Tibial artery (tissue), 4 donors: ENCODE results near the gene IL17F.

Experiments
- DNase-seq, 2 donors: peaks; one replicate each; pipeline ENCODE4 v3.0.0-alpha.2; 2019
- H3K27ac ChIP-seq, 2 donors: fragments of 200-600 bp; sonication (generic) in 1 of 2; 1 replicate in 1 of 2; 2 replicates in 1 of 2; pipeline ENCODE4 v1.5.1; 2018 to 2019; ENCODE audit warnings: mild to moderate bottlenecking in 1 of 2
- H3K27me3 ChIP-seq, 2 donors: fragments of 200-600 bp; sonication (generic) in 1 of 2; one replicate each; pipeline versions ENCODE4 v1.5.1 to v1.6.0; 2016 to 2019
- H3K36me3 ChIP-seq, 3 donors: fragments of 200-600 bp; sonication (generic) in 2 of 3; one replicate each; pipeline ENCODE4 v1.5.1; 2016 to 2019; ENCODE audit warnings: mild to moderate bottlenecking in 2 of 3
- H3K4me1 ChIP-seq, 4 donors: fragments of 200-600 bp; sonication (generic) in 2 of 4; 1 replicate in 3 of 4; 2 replicates in 1 of 4; pipeline ENCODE4 v1.5.1; 2016 to 2019
- H3K4me3 ChIP-seq, 2 donors: fragments of 200-600 bp; sonication (generic) in 1 of 2; 1 replicate in 1 of 2; 2 replicates in 1 of 2; pipeline ENCODE4 v1.5.1; 2018 to 2019; ENCODE audit warnings: mild to moderate bottlenecking in 2 of 2
- H3K9me3 ChIP-seq, 3 donors: fragments of 200-600 bp; sonication (generic) in 1 of 3; one replicate each; pipeline ENCODE4 v1.5.1; 2016 to 2019
- intact Hi-C: fragments of 100-400 bp; cut with DNase I; formaldehyde crosslinking; loops from one replicate; pipeline ENCODE4 v1.15.0; 2023; ENCODE audit warnings: low total_unique reads
- TF ChIP-seq, protein P1 (sequence below), 2 experiments: fragments of 200-600 bp in 1 of 2; fragments of 450-650 bp in 1 of 2; IDR thresholded peaks; one replicate each; pipeline ENCODE4 v1.5.1; 2017 to 2019; ENCODE audit warnings: antibody characterized with exemption in 2 of 2, mild to moderate bottlenecking in 1 of 2, moderate library complexity in 1 of 2

Gene IL17F

DNA sequence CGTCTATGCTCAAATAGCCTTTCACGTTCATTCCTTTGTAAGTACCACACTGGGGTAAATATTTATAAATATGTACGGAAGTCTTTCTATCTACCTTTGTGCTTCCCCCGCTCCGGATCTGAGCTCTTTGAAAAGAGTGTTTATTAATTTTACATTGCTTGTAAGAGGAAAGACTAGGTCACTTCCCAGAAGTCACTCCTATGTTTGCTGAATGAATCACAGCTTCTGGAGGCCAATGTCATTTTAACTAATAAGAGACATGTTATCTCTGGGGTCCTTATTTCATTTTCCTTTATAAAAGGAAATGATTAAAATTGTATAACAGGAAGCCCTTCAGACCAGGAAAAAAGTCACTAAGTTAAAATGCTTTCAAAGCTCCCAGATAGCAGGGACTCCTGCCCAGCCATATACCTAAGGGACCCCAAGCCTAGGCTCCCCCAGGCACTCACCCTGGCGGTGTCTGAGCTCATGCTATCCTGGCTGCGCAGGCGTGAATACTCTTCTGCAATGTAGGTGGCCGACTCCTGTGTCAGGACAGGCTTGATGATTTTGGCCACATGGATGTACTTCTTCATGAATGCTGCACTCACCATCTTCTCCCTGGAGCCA is 27.7 kb upstream of the IL17F start:
- intact Hi-C loops: no loop called here
- H3K36me3 ChIP-seq: peaks cover 78 to 98% (median 82%) of the 10 kb centered on the region in 3 donors
- no peaks in the 10 kb centered on the region for H3K27me3 ChIP-seq
- no peak for DNase-seq
- no peak overlapping the region for H3K4me3 ChIP-seq
- TF ChIP-seq, protein P1, sequence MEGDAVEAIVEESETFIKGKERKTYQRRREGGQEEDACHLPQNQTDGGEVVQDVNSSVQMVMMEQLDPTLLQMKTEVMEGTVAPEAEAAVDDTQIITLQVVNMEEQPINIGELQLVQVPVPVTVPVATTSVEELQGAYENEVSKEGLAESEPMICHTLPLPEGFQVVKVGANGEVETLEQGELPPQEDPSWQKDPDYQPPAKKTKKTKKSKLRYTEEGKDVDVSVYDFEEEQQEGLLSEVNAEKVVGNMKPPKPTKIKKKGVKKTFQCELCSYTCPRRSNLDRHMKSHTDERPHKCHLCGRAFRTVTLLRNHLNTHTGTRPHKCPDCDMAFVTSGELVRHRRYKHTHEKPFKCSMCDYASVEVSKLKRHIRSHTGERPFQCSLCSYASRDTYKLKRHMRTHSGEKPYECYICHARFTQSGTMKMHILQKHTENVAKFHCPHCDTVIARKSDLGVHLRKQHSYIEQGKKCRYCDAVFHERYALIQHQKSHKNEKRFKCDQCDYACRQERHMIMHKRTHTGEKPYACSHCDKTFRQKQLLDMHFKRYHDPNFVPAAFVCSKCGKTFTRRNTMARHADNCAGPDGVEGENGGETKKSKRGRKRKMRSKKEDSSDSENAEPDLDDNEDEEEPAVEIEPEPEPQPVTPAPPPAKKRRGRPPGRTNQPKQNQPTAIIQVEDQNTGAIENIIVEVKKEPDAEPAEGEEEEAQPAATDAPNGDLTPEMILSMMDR (IDR thresholded peaks at IDR 0.05): no peak
- H3K9me3 ChIP-seq: no peaks in the 10 kb centered on the region
- no peaks in the 10 kb centered on the region for H3K4me1 ChIP-seq
- H3K27ac ChIP-seq: no peak overlapping the region

DNA sequence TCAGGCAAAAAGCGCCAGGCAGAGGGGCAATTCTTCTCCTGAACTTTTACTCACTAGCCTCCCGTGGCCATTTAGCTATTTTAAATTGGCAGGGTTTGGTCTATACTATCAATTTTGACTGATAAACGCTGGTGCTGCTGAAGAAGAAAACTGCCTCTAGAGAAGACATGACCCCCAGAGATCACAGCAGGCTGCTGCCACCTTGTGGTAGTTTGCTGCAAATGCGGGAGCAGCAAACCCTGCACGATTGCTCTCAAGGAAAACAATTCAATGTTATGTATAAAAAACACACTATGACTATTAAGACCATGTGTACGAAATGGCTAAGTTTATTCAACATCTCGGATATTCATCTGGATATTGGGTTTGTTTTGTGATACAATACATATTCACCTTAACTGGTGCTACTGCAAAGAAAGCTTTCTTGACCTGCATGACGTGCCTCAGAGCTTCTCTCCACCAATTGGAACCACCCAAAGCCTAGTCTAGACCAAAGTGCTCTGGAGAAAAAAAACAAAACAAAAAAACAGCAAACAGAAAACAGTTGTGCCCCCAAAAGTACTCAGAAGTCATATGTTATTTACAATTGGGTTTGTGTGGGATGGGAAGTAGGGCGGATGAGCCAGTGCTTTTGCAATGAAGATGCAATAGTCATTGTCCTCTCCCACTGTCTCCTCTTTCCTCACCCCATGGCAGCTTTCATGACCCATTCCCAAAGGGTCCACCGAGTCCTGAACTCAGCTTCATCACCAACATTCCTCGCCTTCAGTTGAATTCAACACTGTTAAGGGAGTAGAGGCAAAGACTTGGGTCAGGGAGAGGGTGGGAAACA is 19.6 kb upstream of the IL17F start:
- Histone ChIP-seq H3K36me3 (peaks cover 30 to 64% (median 50%) of the 10 kb centered on the region in 3 donors), H3K4me1 (no peaks in the 10 kb centered on the region), H3K27me3 (no peaks in the 10 kb centered on the region), H3K9me3 (no peaks in the 10 kb centered on the region), H3K27ac (no peak overlapping the region), H3K4me3 (no peak overlapping the region)
- TF ChIP-seq, protein P1 (IDR thresholded peaks at IDR 0.05): peak; percentile 72 to 96
- intact Hi-C loops: no loop called here
- peak; percentile 46 to 70 for DNase-seq

DNA sequence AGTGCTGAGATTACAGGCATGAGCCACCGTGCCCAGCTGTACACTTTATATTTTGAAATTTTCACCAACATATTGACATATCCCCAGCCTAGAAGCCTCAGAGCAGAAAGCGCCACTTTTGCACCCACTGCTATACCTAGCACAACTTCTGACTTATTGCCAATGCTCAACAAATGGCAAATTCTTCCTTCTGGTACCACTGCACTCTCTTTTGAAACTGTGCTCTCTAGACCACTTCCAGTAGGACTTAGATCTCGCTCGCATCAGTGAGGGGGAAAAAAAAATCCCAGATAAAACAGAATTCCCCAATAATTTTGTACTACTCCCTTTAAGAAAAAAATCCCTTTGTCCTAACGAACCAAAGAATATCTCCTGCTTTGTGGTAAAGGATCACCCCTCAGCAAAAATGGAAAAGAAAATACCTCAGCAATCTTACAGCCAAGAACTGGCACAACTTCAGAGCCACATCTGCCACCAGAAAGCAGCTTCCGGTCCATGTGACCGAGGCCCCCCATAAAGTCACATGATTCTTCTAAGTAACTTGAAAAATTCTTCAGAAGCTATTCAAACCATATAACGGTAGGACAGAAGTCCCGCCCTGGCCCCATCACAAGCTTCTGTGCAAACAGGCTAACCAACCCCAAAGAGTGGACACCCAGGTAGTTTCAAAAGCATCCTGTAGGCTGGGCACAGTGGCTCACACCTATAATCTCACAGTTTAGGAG is 18.5 kb upstream of the IL17F start:
- TF ChIP-seq, protein P1 (IDR thresholded peaks at IDR 0.05): no peak
- H3K4me3 ChIP-seq: no peak overlapping the region
- no peak for DNase-seq
- intact Hi-C loops: no loop called here
- no peaks in the 10 kb centered on the region for H3K9me3 ChIP-seq
- H3K27ac ChIP-seq: no peak overlapping the region
- H3K27me3 ChIP-seq: no peaks in the 10 kb centered on the region
- H3K4me1 ChIP-seq: no peaks in the 10 kb centered on the region
- H3K36me3 ChIP-seq: peaks cover 18 to 52% (median 39%) of the 10 kb centered on the region in 3 donors

DNA sequence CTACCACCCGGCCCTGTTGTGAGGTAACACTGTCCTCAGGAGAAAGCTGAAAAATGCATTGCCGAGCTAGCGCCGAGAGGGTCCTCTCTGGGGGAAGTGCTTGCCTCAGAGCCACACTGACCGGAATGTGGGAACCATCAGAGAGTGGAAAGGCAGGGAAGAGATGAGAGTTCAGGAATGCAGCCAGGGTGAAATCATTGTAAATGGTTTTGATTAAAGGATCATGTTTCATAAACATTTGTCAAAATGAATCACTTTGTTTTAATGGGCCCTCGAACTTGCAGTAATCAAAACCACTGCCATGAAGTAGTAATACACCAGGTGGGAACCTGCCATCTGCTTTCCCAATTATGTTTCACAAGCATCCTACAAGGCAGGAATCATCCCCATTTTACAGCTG is 16.9 kb upstream of the IL17F start:
- no peak overlapping the region for H3K27ac ChIP-seq
- peaks cover 6 to 37% (median 26%) of the 10 kb centered on the region in 3 donors for H3K36me3 ChIP-seq
- TF ChIP-seq, protein P1 (IDR thresholded peaks at IDR 0.05): no peak
- peaks cover 0 to 3% of the 10 kb centered on the region in 2 donors for H3K27me3 ChIP-seq
- H3K4me3 ChIP-seq: no peak overlapping the region
- no peak for DNase-seq
- no peaks in the 10 kb centered on the region for H3K4me1 ChIP-seq
- H3K9me3 ChIP-seq: no peaks in the 10 kb centered on the region
- intact Hi-C loops: no loop called here

DNA sequence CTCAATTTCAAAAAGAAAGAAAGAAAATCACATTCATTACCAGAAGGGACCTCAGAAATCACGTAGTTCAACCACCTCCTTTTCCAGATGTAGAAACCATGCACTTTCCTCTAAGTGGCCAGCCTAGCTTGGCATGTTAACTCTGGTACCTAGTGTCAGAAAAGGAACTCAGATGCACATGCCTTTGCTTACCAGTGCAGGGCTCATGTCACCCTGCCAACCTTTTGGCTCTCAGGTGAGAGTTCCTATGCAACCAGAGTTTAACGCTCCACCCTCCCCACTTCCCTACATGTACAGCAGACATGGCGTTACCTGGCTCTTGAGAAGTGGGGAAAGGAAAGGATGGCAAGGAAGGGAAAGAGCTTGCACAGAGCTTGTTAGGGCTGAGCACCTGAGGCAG is 16.3 kb upstream of the IL17F start:
- intact Hi-C loops: no loop called here
- TF ChIP-seq, protein P1 (IDR thresholded peaks at IDR 0.05): no peak
- no peak for DNase-seq
- Histone ChIP-seq H3K9me3 (no peaks in the 10 kb centered on the region), H3K4me3 (no peak overlapping the region), H3K4me1 (no peaks in the 10 kb centered on the region), H3K27me3 (peaks cover 0 to 3% of the 10 kb centered on the region in 2 donors), H3K36me3 (peaks cover 0 to 31% (median 21%) of the 10 kb centered on the region in 3 donors), H3K27ac (no peak overlapping the region)
